GM12872 (cell line): ENCODE results near the gene PTCH2.
A peak's percentile ranks its signal among the peaks of the same experiment; 100 is the strongest.

Experiments
- TF ChIP-seq, protein P1 (sequence below): IDR thresholded peaks from 3 replicates; pipeline ENCODE4 v1.5.1; 2011; ENCODE audit warnings: low read depth, mild to moderate bottlenecking, low read length, moderate library complexity; ENCODE audit not compliant: insufficient read depth

PTCH2 gene

DNA sequence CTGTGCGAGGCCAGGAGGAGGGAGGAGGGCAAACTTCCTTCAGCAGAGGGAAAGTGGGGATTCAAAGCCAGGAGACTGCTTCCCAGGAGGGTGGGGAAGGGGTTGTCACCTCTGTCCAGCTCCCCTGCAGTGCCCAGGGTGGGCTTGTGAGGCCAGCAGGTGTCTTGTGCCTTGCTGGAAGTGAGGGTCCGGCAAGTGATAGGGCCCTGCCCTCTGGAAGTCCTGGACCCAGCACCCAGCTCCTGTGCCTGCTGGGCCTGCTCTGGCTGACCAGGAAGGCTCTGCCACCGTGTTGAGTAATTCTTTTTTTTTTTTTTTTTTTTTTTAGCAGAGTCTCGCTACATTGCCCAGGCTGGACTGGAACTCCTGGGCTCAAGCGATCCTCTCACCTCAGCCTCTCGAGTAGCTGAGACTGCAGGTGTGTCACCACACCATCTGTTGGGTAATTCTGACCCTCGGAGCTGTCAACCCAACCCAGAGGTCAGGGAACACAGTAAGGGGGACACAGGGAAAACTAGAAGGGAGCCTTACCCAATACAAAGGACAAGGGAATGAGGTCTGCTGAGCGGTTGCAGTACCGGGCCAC, 56.1 kb downstream of the PTCH2 start:
- TF ChIP-seq, protein P1, sequence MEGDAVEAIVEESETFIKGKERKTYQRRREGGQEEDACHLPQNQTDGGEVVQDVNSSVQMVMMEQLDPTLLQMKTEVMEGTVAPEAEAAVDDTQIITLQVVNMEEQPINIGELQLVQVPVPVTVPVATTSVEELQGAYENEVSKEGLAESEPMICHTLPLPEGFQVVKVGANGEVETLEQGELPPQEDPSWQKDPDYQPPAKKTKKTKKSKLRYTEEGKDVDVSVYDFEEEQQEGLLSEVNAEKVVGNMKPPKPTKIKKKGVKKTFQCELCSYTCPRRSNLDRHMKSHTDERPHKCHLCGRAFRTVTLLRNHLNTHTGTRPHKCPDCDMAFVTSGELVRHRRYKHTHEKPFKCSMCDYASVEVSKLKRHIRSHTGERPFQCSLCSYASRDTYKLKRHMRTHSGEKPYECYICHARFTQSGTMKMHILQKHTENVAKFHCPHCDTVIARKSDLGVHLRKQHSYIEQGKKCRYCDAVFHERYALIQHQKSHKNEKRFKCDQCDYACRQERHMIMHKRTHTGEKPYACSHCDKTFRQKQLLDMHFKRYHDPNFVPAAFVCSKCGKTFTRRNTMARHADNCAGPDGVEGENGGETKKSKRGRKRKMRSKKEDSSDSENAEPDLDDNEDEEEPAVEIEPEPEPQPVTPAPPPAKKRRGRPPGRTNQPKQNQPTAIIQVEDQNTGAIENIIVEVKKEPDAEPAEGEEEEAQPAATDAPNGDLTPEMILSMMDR, result no peak

DNA sequence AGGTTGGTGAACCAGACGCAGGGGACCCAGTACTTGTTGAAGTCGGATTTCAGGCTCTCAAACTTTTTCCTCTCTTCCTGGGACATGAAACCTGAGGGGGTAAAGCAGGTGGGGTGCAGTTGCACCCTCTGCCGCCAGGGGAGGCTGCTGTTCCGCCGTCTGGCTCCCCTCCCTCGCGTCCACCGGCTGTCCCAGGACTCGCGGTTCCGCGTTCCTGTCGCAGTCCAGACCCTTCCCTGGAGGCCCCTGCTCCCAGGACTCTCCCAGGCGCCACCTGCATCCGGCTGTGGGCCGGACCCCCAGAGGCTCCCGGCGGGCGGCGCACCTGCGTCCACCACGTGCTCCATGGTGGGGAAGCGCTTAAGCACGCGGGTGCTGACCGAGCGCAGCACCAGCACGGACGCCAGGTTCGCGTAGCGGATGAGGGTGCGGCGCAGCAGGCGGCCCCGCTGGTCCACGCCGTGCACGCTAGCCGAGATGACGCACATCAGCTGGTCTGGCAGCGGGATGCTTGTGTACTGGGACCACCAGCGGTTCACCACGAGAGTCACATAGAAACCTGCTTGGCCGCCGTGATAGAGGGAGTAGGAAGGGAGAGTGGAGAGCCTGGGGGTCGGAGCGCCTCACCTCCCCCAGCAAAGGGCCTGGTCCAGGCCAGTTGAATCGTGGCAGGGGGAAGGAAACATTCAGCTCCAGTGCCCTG, 56.8 kb downstream of the PTCH2 start:
- TF ChIP-seq, protein P1, result peak; percentile 100

DNA sequence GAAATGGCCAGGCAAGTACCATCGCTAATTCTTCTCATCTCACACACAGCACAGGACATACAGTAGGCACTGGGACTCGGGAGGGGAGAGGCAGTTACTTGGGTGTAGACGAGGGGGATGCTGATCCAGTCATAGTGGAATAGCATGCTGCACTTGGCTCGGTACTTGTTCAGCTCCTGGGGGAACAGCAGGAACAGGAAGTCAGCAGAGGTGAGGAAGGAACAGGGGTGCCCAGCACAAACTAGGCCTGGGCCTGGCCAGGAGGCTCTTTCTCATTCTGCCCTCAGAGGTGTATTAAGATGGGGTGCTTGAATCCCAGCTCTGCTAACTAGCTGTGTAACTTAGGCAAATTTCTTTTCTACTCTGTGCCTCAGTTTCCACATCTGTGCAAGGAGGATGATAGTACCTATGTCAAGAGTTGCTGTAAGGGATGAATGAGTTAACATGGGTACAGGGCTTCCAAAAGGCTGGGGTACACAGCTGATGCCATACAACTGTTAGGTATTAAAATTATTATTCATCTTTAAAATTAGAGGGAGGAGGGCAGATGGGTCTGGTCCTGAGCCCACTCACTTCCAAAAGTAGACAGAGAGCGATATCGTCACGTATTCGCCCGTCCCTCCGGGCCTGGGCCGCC, 57.4 kb downstream of the PTCH2 start:
- TF ChIP-seq, protein P1, result no peak

DNA sequence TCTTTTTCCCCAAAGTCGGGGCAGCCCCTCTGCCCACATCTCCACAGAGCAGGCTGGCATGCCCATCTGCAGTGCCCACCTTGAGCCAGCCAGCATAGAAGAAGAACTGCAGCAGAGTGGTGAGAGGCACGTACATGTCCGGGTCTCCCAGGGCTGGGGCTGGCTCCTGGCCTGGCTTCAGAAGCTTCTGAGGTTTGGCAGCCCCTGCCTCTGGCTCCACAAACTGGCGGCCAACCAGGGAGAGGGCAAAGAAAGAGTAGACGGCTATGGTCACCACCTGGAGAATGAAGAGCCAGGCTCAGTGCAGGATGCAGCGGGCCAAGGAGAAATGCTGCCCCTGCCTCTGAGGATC, 58.0 kb downstream of the PTCH2 start:
- TF ChIP-seq, protein P1, result no peak

DNA sequence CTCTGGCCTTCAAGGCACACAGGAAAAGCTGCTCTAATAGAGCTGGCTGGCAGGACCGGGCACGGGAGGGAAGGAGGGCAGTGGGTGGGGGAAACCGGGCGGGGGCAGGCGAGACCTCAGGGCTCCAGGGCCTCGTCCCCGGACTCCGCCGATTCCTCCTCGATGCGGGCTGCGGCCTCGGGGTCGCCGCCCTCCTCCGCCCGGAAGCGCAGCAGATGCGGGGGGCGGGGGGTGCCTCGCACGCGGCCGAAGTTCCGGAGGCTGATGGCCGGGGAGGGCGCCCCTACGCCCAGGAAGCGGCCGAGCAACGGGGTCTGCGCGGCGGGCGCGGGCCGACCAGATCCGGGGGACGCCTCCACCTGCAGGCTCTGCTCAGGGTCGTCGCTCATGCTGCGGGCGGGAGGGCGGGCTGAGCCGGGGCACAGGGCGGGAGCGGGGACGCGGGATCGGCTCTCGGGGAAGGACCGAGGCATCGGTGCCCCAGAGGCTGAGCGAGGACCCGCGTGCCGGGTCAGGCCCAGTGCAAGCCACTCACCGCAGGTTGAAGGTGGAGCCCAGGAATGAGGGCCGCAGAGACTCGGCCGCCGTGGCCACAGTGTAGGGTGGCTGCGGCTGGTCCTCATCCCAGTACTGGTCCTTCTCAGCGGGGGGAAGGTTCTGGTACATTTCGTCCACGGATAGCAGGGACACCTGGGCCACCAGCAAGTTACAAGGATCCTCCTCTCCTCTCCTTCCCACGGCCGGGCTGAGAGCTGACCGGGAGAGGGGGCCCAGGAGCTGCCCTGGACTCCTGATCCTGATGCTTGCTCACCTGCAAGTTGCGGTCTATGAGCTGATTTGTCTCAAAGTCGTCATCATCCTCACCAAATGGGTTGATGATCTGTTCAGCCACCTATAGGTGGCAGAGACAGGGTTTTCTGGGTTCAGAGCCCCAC, 58.7 kb downstream of the PTCH2 start:
- TF ChIP-seq, protein P1, result peak; percentile 30; the same call in 2 of the 3 replicates

DNA sequence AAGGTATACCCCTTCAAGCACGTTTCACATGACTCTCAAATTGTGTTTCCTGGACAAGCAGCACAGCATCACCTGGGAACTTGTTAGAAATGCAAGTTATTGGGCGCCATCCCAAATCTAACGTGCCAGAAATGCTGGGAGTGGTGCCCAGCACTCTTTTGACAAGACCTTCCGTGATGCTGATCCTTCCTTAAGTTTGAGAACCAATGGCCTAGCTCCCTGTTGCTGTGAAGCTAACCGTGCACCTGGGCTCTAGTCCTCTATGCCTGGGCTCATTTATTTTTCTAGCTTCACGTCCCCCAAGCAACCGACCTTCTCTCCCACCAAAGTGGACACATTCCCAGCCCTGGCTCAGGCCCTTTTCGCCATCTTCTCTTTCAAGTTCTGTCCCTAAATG, 59.4 kb downstream of the PTCH2 start:
- TF ChIP-seq, protein P1, result no peak
